C4-2B (cell line): ENCODE data around the gene SPATA21.

Experiments used
- ZFX ChIP-seq: fragments of 450-650 bp; IDR thresholded peaks from 2 replicates; pipeline ENCODE4 v1.6.1; 2017
- TF ChIP-seq, protein P1 (sequence below): fragments of 450-650 bp; conservative IDR thresholded peaks from 2 replicates; pipeline ENCODE4 v1.5.1; 2017; ENCODE audit warnings: mild to moderate bottlenecking

DNA sequence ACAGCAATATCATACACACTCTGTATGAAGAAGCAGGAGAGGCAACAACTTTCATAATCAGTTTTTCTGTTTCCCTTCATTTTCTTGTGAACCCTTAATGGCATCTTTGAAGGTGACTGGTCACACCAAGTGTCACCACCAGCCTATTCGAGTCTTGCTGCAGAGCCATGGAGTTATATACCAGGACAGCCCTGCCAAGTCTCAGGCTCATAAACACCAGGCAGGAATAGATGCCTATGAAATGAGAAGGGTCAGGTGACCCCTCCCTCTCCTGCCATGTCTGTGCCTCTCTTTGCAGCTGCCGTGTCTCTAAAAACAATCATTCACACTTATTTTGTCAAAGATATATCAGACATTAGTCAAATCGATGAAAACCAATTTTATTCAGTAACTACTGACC, 31.3 kb upstream of the SPATA21 start:
- TF ChIP-seq, protein P1, sequence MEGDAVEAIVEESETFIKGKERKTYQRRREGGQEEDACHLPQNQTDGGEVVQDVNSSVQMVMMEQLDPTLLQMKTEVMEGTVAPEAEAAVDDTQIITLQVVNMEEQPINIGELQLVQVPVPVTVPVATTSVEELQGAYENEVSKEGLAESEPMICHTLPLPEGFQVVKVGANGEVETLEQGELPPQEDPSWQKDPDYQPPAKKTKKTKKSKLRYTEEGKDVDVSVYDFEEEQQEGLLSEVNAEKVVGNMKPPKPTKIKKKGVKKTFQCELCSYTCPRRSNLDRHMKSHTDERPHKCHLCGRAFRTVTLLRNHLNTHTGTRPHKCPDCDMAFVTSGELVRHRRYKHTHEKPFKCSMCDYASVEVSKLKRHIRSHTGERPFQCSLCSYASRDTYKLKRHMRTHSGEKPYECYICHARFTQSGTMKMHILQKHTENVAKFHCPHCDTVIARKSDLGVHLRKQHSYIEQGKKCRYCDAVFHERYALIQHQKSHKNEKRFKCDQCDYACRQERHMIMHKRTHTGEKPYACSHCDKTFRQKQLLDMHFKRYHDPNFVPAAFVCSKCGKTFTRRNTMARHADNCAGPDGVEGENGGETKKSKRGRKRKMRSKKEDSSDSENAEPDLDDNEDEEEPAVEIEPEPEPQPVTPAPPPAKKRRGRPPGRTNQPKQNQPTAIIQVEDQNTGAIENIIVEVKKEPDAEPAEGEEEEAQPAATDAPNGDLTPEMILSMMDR: no peak
- TF ChIP-seq ZFX: no peak
